GM19455 (cell line): ENCODE measurements around the gene HERPUD1.
"Not testable (repeated sequence)": the region's sequence is repeated elsewhere in the genome, so short reads cannot be mapped to it uniquely, and the experiment has no call there.

ENCODE experiments used
- ATAC-seq: cut with Tn5 transposase; IDR thresholded peaks from one replicate; pipeline ENCODE4 v1.9.1; 2021; ENCODE audit not compliant: unreplicated experiment

HERPUD1 gene, protein sequence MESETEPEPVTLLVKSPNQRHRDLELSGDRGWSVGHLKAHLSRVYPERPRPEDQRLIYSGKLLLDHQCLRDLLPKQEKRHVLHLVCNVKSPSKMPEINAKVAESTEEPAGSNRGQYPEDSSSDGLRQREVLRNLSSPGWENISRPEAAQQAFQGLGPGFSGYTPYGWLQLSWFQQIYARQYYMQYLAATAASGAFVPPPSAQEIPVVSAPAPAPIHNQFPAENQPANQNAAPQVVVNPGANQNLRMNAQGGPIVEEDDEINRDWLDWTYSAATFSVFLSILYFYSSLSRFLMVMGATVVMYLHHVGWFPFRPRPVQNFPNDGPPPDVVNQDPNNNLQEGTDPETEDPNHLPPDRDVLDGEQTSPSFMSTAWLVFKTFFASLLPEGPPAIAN

DNA sequence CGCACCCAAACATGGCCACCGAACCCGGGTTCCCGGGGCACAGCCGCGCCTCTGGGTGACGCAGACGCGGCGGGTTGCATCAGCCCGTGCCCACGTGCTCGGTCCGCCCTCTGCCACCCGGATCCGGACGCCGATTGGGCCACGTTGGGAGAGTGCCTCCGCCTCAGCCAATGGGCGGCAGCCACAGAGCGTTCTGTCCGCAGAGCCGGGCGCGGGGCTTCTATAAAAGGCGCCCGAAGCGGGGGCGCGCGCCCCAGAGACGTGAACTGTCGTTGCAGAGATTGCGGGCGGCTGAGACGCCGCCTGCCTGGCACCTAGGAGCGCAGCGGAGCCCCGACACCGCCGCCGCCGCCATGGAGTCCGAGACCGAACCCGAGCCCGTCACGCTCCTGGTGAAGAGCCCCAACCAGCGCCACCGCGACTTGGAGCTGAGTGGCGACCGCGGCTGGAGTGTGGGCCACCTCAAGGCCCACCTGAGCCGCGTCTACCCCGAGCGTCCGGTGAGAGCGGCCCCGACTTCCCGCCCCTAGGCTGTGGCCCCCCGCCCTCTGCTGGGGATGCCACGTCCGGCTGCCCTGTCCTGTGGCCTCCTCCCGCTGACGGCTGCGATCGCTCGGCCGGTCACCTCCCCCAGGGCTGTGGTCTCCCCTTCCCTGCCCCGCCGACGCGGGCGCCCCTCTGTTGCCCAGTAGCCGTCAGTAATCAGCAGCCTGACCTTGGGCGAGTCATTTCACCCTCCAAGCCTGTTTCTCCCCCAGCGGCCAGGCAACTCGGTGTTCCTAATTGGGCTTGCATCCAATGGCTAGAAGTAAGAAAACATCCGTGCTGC, at the start of gene HERPUD1:
Gene HERPUD1 (plus strand): TSS at position 251 of the 829 bp plus-strand sequence. CDS start 103 bp downstream, at position 354.
- peak; percentile 84 for ATAC-seq

DNA sequence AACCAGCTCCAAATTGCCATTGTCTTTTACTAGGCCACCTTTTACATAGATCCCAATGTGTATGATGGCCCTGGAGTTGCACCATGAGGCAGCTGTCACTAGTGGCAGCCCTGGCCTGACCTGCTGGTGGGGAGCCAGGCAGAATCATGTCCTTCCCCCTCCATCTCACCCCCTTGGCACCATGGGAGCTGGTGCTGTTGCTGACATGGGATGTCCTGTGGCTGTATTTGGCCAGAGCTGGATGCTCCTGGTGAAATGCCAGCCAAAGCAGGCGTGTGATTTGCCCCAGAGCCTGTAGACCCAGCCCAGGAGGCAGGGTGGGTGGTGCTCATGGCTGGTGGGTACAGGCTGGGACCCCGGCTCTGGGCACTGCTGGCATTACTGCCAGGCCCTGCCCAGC, 48.4 kb upstream of the HERPUD1 start:
- no peak for ATAC-seq

DNA sequence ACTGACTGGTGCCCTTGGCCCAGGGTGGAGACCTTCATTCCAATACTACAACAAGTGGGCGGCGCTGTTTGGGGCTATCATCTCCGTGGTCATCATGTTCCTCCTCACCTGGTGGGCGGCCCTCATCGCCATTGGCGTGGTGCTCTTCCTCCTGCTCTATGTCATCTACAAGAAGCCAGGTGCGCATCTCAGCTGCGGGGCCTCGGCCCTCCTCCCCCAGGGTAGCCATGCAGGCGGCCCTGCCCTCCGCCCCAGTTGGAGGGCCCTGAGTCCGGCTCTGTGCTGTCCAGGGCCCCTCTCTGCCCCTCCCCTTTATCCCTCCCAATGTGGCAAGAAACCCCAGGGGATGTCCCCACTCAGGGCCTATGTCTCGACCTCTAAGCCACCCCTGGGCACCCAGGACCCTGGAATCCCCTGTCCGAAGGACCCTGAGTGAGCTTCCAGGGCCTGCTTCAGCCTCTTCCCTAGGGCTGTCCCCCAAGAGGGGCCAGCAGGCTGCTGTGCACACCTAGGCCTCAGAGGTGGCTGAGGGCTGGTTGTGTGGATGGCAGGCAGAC, 47.8 kb upstream of the HERPUD1 start:
- ATAC-seq = no peak

DNA sequence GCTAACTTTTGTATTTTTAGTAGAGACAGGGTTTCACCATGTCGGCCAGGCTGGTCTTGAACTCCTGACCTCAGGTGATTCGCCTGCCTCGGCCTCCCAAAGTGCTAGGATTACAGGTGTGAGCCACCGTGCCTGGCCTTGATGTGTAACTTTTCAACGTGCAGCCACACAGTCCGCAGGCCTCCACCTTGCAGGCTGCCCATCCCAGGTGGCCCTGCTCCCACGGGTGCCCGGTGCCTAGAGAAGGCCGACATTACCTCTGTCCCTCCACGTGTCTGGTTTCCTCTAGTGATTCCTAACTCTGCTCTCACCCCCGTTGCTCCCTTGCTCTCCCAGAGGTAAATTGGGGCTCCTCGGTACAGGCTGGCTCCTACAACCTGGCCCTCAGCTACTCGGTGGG, 47.0 kb upstream of the HERPUD1 start:
- not testable (repeated sequence) for ATAC-seq

DNA sequence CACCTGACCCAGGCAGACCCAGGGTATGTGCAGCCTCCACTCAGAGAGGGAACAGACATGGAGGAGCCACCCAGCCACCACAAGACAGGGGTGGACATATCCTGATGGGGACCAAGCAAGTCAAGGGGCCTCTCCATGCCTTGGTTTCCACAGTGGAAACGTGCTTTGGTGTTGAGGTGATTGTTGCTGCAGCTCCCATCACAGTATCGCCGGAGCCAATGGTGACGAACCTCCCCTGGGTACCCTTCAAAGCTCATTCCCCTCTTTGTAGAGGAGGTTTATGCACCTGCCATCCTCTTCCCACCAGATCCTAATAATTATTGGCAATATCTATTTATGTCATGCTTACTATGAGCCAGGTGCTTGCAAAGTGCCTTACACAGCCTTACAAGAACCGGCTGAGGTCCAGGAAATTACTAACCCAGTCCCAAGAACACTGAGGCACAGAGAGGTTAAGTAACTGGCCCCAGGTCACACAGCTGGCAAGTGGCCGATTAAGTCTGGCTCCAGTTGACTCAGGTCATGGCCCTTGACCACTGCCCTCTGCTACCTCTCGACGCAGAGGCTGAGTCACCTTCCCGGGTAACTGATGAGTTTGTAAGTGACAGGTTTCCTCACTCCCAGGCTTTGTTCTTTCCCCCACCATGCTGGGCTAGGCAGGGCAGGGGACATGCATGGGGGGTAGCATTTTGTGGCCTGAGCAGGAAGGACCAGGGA, 46.3 kb upstream of the HERPUD1 start:
- ATAC-seq = no peak

DNA sequence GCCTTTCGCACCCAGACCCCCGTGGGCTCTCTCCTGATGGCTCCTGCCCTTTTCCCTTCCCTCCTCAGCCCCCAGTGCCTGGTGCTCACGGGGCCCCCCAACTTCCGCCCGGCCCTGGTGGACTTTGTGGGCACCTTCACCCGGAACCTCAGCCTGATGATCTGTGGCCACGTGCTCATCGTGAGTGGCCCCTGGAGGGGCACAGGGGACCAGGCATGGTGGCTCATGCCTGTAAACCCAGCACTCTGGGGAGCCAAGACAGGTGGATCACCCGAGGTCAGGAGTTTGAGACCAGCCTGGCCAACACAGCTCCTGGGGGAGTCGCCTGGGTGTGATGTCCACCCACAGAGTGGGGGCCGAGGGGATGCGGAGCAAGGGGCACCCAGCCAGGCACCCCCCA, 45.6 kb upstream of the HERPUD1 start:
- ATAC-seq = no peak

DNA sequence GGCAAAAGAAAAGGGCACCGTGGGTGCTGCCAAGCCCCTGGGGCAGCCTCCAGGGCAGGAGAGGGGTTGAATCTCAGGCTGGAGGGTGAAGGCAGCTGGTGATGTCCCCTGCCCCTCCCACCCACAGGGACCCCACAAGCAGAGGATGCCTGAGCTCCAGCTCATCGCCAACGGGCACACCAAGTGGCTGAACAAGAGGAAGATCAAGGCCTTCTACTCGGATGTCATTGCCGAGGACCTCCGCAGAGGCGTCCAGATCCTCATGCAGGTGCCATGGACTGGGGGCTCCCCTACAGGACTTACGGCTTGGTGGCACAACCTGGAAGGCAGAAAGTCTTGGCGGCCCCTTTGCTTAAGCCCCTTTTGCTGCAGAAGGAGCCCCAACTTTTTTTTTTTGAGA, 45.1 kb upstream of the HERPUD1 start:
- ATAC-seq = no peak

DNA sequence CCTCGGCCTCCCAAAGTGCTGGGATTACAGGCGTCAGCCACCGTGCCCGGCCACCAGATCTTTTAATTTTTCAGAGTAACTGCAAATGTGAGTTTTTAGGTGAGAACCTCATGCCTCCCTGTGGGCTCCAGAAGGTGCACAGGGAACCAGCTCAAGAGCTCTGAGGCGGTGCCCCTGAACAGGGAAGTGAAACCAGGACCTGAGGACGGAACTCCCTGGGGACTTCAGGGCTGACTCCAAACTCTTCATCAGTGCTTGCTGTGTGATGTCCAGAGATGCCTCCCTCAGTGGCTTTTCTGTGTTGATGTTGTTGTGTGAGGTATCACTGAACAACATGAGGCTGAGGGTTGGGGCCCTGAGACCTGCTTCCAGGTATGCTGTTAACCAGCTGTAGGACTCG, 43.1 kb upstream of the HERPUD1 start:
- no peak for ATAC-seq

DNA sequence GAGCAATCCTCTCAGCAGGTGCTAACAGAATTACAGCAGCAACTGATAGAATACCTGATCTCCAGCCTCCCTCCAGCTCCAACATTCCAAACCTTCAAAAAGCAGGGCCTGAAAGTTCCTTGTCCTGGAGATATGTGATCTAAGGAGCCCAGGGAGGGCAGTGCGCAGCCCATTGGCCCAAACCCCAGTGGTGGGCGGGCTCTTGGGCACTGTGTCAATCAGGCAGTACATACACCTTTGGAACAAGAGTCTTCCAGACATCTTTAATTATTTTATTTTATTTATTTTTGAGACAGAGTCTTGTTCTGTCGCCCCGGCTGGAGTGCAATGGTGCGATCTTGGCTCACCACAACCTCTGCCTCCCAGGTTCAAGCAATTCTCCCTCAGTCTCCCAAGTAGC, 42.7 kb upstream of the HERPUD1 start:
- no peak for ATAC-seq

DNA sequence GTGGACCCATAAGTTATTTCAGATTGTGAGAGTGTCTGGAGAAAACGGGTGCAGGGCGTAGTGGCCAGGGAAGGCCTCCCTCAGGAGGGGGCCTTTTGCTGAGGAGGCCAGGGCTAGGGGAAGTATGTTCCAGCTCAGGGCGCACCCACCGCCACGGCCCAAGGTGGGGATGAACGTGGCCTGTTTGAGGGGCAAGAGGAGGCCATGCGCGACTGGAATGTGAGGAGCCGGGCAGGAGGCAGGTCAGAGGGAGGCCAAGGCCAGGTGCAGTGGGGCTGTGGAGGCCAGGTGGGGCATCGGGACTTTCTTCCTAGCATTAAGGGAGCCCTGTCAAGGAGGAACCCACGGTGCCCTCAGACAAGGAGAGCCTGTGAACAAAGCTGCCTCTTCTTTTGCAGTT, 40.3 kb upstream of the HERPUD1 start:
- ATAC-seq = no peak

DNA sequence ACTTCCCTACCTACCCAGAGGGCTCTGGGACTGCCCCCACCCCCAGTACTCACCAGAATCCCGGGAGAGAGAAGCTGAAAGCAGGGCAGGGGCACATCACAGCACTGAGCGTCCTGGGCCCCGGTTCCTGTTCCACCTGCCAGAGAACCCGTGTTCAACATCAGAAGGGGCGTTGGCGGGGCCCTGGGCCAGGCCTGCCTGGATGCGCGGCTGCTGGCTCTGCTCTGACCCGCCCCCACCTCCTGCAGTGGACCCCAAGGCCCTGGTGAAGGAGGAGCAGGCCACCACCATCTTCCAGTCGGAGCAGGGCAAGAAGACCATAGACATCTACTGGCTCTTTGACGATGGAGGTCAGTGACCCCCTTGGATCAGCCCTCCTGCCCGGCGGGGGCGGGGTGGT, 39.2 kb upstream of the HERPUD1 start:
- ATAC-seq = no peak

DNA sequence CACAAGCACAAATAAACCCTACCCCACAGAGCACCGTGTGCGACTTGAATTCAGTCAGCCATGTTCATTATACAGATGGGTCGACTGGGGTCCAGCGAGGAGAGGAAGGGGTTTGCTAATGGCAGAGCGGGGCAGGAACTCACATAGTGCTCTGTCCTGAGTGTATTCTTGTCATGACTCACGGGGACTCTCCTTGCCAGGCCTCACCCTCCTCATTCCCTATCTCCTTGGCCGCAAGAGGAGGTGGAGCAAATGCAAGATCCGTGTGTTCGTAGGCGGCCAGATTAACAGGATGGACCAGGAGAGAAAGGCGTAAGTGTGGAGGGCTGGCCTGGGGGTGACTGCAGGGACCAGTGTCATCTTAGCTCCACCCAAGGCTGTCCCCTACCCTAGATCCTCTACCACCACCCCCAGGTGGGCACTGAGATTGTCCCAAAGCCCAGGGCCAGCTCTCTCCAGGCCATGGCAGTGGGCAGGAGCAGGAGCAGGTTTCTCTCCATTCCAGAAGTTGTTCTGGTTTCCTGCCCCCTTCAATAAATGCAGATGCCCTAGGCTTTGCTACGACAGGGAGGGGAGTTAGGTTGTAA, 37.5 kb upstream of the HERPUD1 start:
- no peak for ATAC-seq

DNA sequence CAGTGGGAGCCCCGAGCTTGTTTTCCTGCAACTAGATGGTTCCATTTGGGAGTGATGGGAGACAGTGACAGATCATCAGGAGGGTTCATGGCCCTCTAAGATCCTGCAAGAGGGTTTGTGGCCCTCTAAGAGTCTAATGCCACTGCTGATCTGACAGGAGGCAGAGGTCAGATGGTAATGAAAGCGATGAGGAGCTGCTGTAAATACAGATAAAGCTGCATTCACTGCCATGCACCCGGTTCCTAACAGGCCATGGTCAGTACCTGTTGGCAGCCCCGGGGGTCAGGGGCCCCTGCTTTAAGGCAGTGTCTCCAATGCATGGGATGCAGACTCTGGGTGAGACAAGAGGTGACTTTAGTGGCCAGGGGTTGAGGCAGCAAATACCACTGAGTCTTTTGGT, 36.1 kb upstream of the HERPUD1 start:
- ATAC-seq = no peak

DNA sequence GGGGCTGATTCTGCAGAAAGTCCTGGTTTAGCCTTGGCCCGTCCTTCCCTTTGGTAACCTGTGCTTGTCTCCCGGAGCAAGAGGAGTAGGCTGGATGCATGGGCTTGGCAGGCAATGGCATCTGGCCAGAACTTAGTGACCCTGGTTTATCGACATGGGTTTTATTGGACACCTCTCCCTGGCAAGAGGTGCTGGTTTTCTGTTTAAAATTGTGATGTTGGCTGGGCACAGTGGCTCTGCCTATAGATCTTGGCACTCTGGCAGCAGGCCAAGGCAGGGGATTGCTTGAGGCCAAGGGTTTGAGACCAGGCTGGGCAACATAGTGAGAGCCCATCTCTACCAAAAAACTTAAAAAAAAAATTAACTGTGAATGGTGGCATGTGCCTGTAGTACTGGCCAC, 35.7 kb upstream of the HERPUD1 start:
- no peak for ATAC-seq

DNA sequence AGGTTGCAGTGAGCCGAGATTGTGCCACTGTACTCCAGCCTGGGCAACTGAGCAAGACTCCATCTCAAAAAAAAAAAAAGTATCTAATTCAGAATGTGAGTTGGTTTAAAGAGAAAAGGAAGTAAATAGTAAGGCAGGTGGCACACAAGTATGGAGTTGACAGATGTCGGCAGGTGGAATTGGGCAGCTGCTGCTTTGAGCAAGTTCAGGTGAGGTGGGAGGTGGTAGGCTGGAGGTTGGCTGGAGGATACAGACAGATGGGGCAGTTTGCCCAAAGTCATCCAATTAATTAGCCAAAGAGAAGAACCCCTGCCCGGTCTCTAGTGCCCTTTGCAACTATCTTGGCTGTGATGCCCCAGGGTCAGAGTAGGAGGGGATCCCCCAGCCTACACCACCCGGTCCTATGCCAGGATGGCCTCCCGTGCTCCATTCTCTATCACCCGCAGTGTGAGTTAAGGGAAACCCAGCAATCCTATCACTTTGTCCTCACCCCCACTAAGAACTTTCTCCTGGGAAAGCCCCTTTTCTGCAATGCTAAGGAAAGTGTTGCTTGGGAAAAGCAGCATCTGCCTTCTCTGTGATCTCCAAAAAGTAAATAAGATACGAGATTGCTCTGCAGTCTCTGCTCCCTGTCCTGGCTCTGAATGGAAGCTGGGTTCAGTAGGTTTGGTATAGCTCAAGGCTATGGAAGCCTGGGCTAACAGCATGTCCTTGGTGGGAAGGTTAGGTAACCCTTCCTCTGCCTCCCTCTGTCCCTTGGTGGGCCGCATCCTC, 34.7 kb upstream of the HERPUD1 start:
- no peak for ATAC-seq

DNA sequence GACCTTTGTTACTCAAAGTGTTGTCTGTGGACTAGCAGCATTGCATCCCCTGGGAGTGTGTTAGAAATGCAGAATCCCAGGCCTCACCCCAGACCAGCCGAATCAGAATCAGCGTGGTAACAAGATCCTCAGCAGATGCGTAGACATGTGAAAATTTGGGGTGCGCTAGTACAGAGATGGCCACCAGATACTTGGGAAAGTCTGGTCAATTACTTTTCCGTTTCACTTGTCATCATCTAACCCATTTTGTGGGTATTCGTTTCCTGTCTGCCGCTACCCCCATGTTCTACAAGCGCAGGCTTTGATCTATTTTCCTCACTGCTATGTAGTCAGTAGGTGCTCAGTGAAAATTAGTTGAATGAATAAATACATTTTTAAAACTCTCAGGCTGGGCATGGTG, 33.1 kb upstream of the HERPUD1 start:
- no peak for ATAC-seq

DNA sequence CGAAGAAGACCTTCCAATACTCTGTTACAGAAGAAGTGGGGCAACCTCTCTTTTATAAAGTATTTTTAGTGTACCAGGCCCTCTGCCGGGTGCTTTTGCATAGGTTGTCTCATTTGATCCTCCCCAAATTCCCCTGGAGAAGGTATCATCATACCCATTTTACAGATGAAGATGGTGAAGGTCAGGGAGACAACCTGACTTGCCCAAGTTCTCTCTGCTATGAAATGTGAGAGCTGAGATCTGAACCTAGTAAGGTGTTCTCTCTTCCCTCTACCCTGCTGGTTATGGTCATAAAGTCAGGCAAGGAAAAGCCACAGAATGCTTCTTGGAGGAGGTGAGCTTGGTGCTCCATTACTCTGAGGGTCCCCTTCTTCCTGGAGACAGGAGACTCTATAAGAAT, 28.1 kb upstream of the HERPUD1 start:
- ATAC-seq = no peak

DNA sequence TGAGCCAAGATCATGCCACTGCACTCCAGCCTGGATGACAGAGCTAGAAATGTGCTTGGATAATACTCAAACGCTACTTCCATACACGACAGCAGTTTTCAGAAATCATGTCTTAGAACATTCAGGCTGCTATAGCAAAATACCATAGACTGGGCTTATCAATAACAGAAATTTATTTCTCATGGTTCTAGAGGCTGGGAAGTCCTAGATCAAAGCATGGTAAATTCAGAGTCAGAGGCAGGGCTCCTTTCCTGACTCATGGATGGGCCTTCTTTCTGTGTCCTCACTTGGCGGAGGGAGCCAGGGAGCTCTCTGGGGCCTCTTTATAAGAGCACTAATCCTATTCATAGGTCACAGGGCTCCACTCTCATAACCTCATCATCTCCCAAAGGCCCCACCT, 24.5 kb upstream of the HERPUD1 start:
- no peak for ATAC-seq

DNA sequence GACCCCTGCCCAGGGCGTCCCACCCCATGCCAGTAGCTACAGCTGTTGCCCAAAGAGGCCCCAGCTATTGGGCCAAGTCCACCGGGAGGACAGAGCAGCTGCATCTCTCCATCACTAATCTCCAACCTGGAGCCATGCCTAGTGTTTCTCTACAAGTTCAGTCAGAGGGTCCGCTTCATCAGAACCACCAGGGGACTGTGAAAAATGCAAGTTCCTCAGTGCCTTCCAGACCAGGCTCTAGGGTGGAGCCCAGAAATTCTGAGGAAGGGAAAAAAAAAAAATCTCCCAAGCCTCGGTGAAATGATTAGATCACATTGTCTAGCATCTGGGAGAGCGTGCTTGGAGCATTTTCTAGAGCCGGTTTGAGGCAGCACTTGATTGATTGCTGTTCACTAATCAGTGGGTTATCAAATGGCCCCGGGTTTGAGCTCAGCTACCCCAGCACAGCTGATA, 22.4 kb upstream of the HERPUD1 start:
- ATAC-seq = no peak

DNA sequence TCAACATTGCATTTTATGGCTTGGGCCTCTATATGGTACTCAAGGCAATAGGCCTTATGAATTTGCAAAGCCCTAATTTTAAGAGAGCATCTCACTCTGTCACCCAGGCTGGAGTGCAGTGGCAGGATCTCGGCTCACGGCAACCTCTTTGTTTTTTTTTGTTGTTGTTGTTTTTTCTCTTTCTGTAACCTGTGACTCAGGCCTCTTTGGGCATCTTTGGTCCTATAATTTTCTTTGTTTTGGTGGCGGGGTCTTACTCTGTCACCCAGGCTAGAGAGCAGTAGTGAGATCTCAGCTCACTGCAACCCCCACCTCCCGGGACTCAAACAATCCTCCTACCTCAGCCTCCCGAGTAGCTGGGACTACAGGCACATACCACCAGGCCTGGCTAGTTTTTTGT, 21.8 kb upstream of the HERPUD1 start:
- ATAC-seq = no peak
